ENCODE results near the gene PRDM16.

PRDM16 gene

GRCh38 chr1:3468236-3469103, 399.5 kb downstream of the PRDM16 start:
- ATAC-seq: no peak
- no peak for TF ChIP-seq GLIS3 (CRISPR knock-in tag; IDR thresholded peaks at IDR 0.05)
- TF ChIP-seq ZC3H10 (CRISPR knock-in tag; IDR thresholded peaks at IDR 0.05): no peak

GRCh38 chr1:3469104-3469848, 400.3 kb downstream of the PRDM16 start:
- TF ChIP-seq ZNF8 (CRISPR knock-in tag; IDR thresholded peaks at IDR 0.05): no peak
- TF ChIP-seq ESRRG (CRISPR knock-in tag; IDR thresholded peaks at IDR 0.05): no peak
- no peak for TF ChIP-seq ISL1 (CRISPR knock-in tag; IDR thresholded peaks at IDR 0.05)
- no peak for TF ChIP-seq PPARA (CRISPR knock-in tag; IDR thresholded peaks at IDR 0.05; ENCODE audit: borderline replicate concordance)
- no peak for TF ChIP-seq ZFP3 (CRISPR knock-in tag; IDR thresholded peaks at IDR 0.05)
- no peak for TF ChIP-seq PATZ1 (CRISPR knock-in tag; IDR thresholded peaks at IDR 0.05; ENCODE audit: borderline replicate concordance)
- no peak for TF ChIP-seq RARB (CRISPR knock-in tag; IDR thresholded peaks at IDR 0.05)
- TF ChIP-seq CREB5 (CRISPR knock-in tag; IDR thresholded peaks at IDR 0.05; ENCODE audit: low read depth): no peak
- TF ChIP-seq GLIS3 (CRISPR knock-in tag; IDR thresholded peaks at IDR 0.05): no peak
- TF ChIP-seq ZC3H10 (CRISPR knock-in tag; IDR thresholded peaks at IDR 0.05): no peak
- no peak for TF ChIP-seq CSDC2 (CRISPR knock-in tag; IDR thresholded peaks at IDR 0.05)
- no peak for ATAC-seq

GRCh38 chr1:3469849-3470649, 401.0 kb downstream of the PRDM16 start:
- ATAC-seq: no peak
- TF ChIP-seq CSRNP3 (CRISPR knock-in tag; IDR thresholded peaks at IDR 0.05) (no peak), RARB (CRISPR knock-in tag; IDR thresholded peaks at IDR 0.05) (no peak), OSR1 (CRISPR knock-in tag; IDR thresholded peaks at IDR 0.05) (no peak), GLIS3 (CRISPR knock-in tag; IDR thresholded peaks at IDR 0.05) (no peak), PPARA (CRISPR knock-in tag; IDR thresholded peaks at IDR 0.05; ENCODE audit: borderline replicate concordance) (no peak), ZFP30 (CRISPR knock-in tag; IDR thresholded peaks at IDR 0.05) (no peak), ZC3H10 (CRISPR knock-in tag; IDR thresholded peaks at IDR 0.05) (no peak), BACH2 (CRISPR knock-in tag; IDR thresholded peaks at IDR 0.05; ENCODE audit: borderline replicate concordance) (no peak), TOX (CRISPR knock-in tag; IDR thresholded peaks at IDR 0.05; ENCODE audit: borderline replicate concordance) (no peak), ZFP3 (CRISPR knock-in tag; IDR thresholded peaks at IDR 0.05) (no peak), CREB5 (CRISPR knock-in tag; IDR thresholded peaks at IDR 0.05; ENCODE audit: low read depth) (no peak), TCF4 (CRISPR knock-in tag; IDR thresholded peaks at IDR 0.05; ENCODE audit: borderline replicate concordance) (no peak), SNAI2 (CRISPR knock-in tag; IDR thresholded peaks at IDR 0.05) (no peak), ISL1 (CRISPR knock-in tag; IDR thresholded peaks at IDR 0.05) (no peak), CSDC2 (CRISPR knock-in tag; IDR thresholded peaks at IDR 0.05) (no peak), ARNTL (CRISPR knock-in tag; IDR thresholded peaks at IDR 0.05; ENCODE audit: borderline replicate concordance, low read depth) (no peak), ESRRG (CRISPR knock-in tag; IDR thresholded peaks at IDR 0.05) (no peak), ZNF8 (CRISPR knock-in tag; IDR thresholded peaks at IDR 0.05) (no peak)
